Smooth muscle cell (in vitro differentiated cells): Measurements from ENCODE around the gene ANXA11. TPM values are rescaled to one million over a fixed set of nuclear protein-coding genes. Genes with fewer than 3 reads are reported as not detected.

Experiments
- DNase-seq: peaks from one replicate; lab custom pipeline; 2025; ENCODE audit not compliant: unreplicated experiment; lab: John Stamatoyannopoulos, UW
- H2AFZ ChIP-seq: fragments of 200-600 bp; sonication (generic); 2 replicates; pipeline ENCODE4 v1.6.0; 2016; ENCODE audit warnings: antibody characterized with exemption, low read depth, mild to moderate bottlenecking
- H3F3A ChIP-seq: fragments of 200-600 bp; sonication (generic); 2 replicates; pipeline ENCODE4 v1.6.0; 2017; ENCODE audit warnings: antibody characterized with exemption, low read depth
- H3K27ac ChIP-seq: fragments of 200-600 bp; sonication (generic); 2 replicates; pipeline ENCODE4 v1.5.1; 2016; ENCODE audit warnings: low read depth, mild to moderate bottlenecking
- H3K27me3 ChIP-seq: fragments of 200-600 bp; sonication (generic); 2 replicates; pipeline ENCODE4 v1.6.1; 2016; ENCODE audit warnings: low read depth, mild to moderate bottlenecking
- H3K36me3 ChIP-seq: fragments of 200-600 bp; sonication (generic); 2 replicates; pipeline ENCODE4 v1.5.1; 2016; ENCODE audit warnings: low read depth
- H3K4me1 ChIP-seq: fragments of 200-600 bp; sonication (generic); 2 replicates; pipeline ENCODE4 v1.5.1; 2016; ENCODE audit warnings: low read depth
- H3K4me2 ChIP-seq: fragments of 200-600 bp; sonication (generic); 2 replicates; pipeline ENCODE4 v1.6.0; 2016; ENCODE audit warnings: mild to moderate bottlenecking
- H3K4me3 ChIP-seq: fragments of 200-600 bp; sonication (generic); 2 replicates; pipeline ENCODE4 v1.5.1; 2016; ENCODE audit warnings: mild to moderate bottlenecking
- H3K79me2 ChIP-seq: fragments of 200-600 bp; sonication (generic); 2 replicates; pipeline ENCODE4 v1.6.0; 2016; ENCODE audit warnings: low read depth, mild to moderate bottlenecking
- H3K9ac ChIP-seq: fragments of 200-600 bp; sonication (generic); 2 replicates; pipeline ENCODE4 v1.6.0; 2016; ENCODE audit warnings: low read depth
- H3K9me3 ChIP-seq: fragments of 200-600 bp; sonication (generic); replicated peaks from 2 replicates; pipeline ENCODE4 v1.5.1; 2016; ENCODE audit warnings: low read depth
- H4K20me1 ChIP-seq: fragments of 200-600 bp; sonication (generic); 2 replicates; pipeline ENCODE4 v1.6.0; 2016; ENCODE audit warnings: low read depth
- CTCF ChIP-seq: fragments of 200-600 bp; sonication (generic); IDR thresholded peaks from 2 replicates; pipeline ENCODE4 v1.5.1; 2017; ENCODE audit warnings: borderline replicate concordance, mild to moderate bottlenecking, antibody characterized with exemption; ENCODE audit not compliant: insufficient read depth, poor library complexity, severe bottlenecking
- WGBS: methylation state at CpG from one replicate; pipeline ENCODE4 v1.1.7; 2016; ENCODE audit warnings: low lambda C conversion rate; 5-methylcytosine and 5-hydroxymethylcytosine counted together
- polyA plus RNA-seq: library from polyadenylated mRNA; unstranded; fragments of >200 nt; fragmentation: Nextera tagmentation; extraction: Ambion mirVana; gene quantifications from 2 replicates; pipeline ENCODE4 v1.2.1, GENCODE V29; 2016
- total RNA-seq: library from RNA; depleted of rRNA; stranded (reverse); fragments of >200 nt; gene quantifications from 2 replicates; pipeline ENCODE4 v1.2.3, GENCODE V29; 2014

The ANXA11 gene
- total and polyA plus RNA-seq, 2 experiments from 2014 or later: 36.6 to 93.4 TPM

GRCh38 chr10:80144696-80145131 is 60.6 kb downstream of the ANXA11 start:
- Histone ChIP-seq H3K4me2 (no peak overlapping the region), H3K27ac (no peak overlapping the region), H2AFZ (no peak overlapping the region), H3K9me3 (no peaks in the 10 kb centered on the region), H3K4me3 (no peak overlapping the region), H3K79me2 (no peaks in the 10 kb centered on the region), H3K9ac (no peak overlapping the region), H3K27me3 (no peaks in the 10 kb centered on the region), H3F3A (no peaks in the 10 kb centered on the region), H3K36me3 (no peaks in the 10 kb centered on the region), H4K20me1 (no peaks in the 10 kb centered on the region), H3K4me1 (no peaks in the 10 kb centered on the region)
- WGBS: 82% methylated on average over 12 of the region's 12 CpGs
- no peak for TF ChIP-seq CTCF
- no peak for DNase-seq

GRCh38 chr10:80144067-80144695 is 61.2 kb downstream of the ANXA11 start:
- H2AFZ ChIP-seq: no peak overlapping the region
- no peak overlapping the region for H3K4me2 ChIP-seq
- no peak for TF ChIP-seq CTCF
- H3K4me3 ChIP-seq: no peak overlapping the region
- WGBS: 70% methylated on average over 28 of the region's 28 CpGs
- H4K20me1 ChIP-seq: no peaks in the 10 kb centered on the region
- DNase-seq: no peak
- no peaks in the 10 kb centered on the region for H3K9me3 ChIP-seq
- no peak overlapping the region for H3K27ac ChIP-seq
- no peaks in the 10 kb centered on the region for H3K36me3 ChIP-seq
- no peaks in the 10 kb centered on the region for H3K4me1 ChIP-seq
- no peaks in the 10 kb centered on the region for H3K27me3 ChIP-seq
- H3K9ac ChIP-seq: no peak overlapping the region
- H3F3A ChIP-seq: no peaks in the 10 kb centered on the region
- no peaks in the 10 kb centered on the region for H3K79me2 ChIP-seq

GRCh38 chr10:80141696-80142460 is 63.5 kb downstream of the ANXA11 start:
- Histone ChIP-seq H3K79me2 (no peaks in the 10 kb centered on the region), H3K9me3 (no peaks in the 10 kb centered on the region), H3K4me3 (no peak overlapping the region), H3K4me1 (no peaks in the 10 kb centered on the region), H3K36me3 (no peaks in the 10 kb centered on the region), H3F3A (no peaks in the 10 kb centered on the region), H3K4me2 (no peak overlapping the region), H3K27me3 (no peaks in the 10 kb centered on the region), H4K20me1 (no peaks in the 10 kb centered on the region), H2AFZ (no peak overlapping the region), H3K27ac (no peak overlapping the region), H3K9ac (no peak overlapping the region)
- no peak for TF ChIP-seq CTCF
- WGBS: 89% methylated on average over 19 of the region's 19 CpGs
- DNase-seq: no peak
